ENCODE data around the gene LNP1.

DNA sequence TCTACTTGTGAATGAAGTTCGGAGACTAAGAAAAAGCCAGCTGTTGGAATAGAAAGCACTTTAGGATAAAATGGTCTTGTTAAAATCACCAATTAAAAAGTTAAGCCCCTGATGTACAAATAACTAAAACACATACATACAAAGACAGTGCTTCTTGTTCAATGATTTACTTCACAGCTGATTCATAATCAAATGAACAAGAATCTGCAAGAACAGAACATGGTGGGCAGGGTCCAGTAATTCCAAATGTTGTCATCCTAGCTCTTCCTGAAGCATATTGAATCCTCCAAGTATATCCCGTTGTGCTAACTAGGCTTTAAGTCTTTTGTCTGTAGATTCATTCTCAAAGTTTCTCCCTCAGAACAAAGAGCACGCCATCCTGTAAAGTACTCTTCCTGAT lies 42.3 kb upstream of the LNP1 start:
- TF ChIP-seq, protein P1, sequence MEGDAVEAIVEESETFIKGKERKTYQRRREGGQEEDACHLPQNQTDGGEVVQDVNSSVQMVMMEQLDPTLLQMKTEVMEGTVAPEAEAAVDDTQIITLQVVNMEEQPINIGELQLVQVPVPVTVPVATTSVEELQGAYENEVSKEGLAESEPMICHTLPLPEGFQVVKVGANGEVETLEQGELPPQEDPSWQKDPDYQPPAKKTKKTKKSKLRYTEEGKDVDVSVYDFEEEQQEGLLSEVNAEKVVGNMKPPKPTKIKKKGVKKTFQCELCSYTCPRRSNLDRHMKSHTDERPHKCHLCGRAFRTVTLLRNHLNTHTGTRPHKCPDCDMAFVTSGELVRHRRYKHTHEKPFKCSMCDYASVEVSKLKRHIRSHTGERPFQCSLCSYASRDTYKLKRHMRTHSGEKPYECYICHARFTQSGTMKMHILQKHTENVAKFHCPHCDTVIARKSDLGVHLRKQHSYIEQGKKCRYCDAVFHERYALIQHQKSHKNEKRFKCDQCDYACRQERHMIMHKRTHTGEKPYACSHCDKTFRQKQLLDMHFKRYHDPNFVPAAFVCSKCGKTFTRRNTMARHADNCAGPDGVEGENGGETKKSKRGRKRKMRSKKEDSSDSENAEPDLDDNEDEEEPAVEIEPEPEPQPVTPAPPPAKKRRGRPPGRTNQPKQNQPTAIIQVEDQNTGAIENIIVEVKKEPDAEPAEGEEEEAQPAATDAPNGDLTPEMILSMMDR (IDR thresholded peaks at IDR 0.05), result no peak
- TF ChIP-seq POLR2A (IDR thresholded peaks at IDR 0.05; ENCODE audit: low read depth) (no peak), EP300 (IDR thresholded peaks at IDR 0.05) (no peak), POLR2AphosphoS5 (IDR thresholded peaks at IDR 0.05) (no peak)
